Neutrophil (primary cell): ENCODE data around the gene LMNB1.
"Not testable (repeated sequence)": the region's sequence is repeated elsewhere in the genome, so short reads cannot be mapped to it uniquely, and the experiment has no call there.

Experiments
- H3K27ac ChIP-seq: fragments of 200-600 bp; sonication (generic); 2 replicates; pipeline ENCODE4 v1.5.1; 2016; ENCODE audit warnings: mild to moderate bottlenecking, moderate library complexity
- H3K27me3 ChIP-seq: fragments of 200-600 bp; sonication (generic); 2 replicates; pipeline ENCODE4 v1.6.0; 2016; ENCODE audit warnings: mild to moderate bottlenecking
- H3K36me3 ChIP-seq: fragments of 200-600 bp; sonication (generic); 2 replicates; pipeline ENCODE4 v1.5.1; 2017
- H3K4me1 ChIP-seq, 2 experiments: fragments of 200-600 bp in 1 of 2; sonication (generic) in 1 of 2; 1 replicate in 1 of 2; 2 replicates in 1 of 2; pipeline versions ENCODE4 v1.5.1 to v1.6.1; 2013 to 2016; ENCODE audit warnings: low read depth in 1 of 2, low read length in 1 of 2, mild to moderate bottlenecking in 1 of 2, moderate library complexity in 1 of 2; ENCODE audit not compliant: control insufficient read depth in 1 of 2, insufficient read depth in 1 of 2
- H3K4me3 ChIP-seq, 2 experiments: fragments of 200-600 bp in 1 of 2; sonication (generic) in 1 of 2; 1 replicate in 1 of 2; 2 replicates in 1 of 2; pipeline ENCODE4 v1.5.1; 2013 to 2016; ENCODE audit warnings: low read depth in 1 of 2, low read length in 1 of 2, mild to moderate bottlenecking in 1 of 2, moderate library complexity in 1 of 2
- H3K9me3 ChIP-seq: fragments of 200-600 bp; sonication (generic); 2 replicates; pipeline ENCODE4 v1.5.1; 2016
- CTCF ChIP-seq: fragments of 200-600 bp; sonication (generic); IDR thresholded peaks from 2 replicates; pipeline ENCODE4 v1.5.1; 2016; ENCODE audit warnings: antibody characterized with exemption

Gene LMNB1

GRCh38 chr5:126849101-126849678 is 72.3 kb downstream of the LMNB1 start:
- Histone ChIP-seq H3K9me3 (no peaks in the 10 kb centered on the region), H3K27ac (no peak overlapping the region), H3K4me1 (peaks cover 17 to 27% of the 10 kb centered on the region in 2 experiments), H3K36me3 (no peaks in the 10 kb centered on the region), H3K27me3 (no peaks in the 10 kb centered on the region), H3K4me3 (no peak overlapping the region)
- TF ChIP-seq CTCF: no peak

- Histone ChIP-seq H3K4me3 (no peak overlapping the region), H3K9me3 (no peaks in the 10 kb centered on the region), H3K27ac (no peak overlapping the region), H3K27me3 (no peaks in the 10 kb centered on the region), H3K4me1 (peaks cover 8 to 14% of the 10 kb centered on the region in 2 experiments), H3K36me3 (no peaks in the 10 kb centered on the region)
- TF ChIP-seq CTCF: no peak
These were observed 74.6 kb downstream of the LMNB1 start for GRCh38 chr5:126851501-126852011.

GRCh38 chr5:126852091-126852571 is 75.2 kb downstream of the LMNB1 start:
- TF ChIP-seq CTCF: no peak
- no peaks in the 10 kb centered on the region for H3K36me3 ChIP-seq
- peaks cover 8 to 13% of the 10 kb centered on the region in 2 experiments for H3K4me1 ChIP-seq
- H3K4me3 ChIP-seq: no peak overlapping the region
- no peaks in the 10 kb centered on the region for H3K27me3 ChIP-seq
- no peaks in the 10 kb centered on the region for H3K9me3 ChIP-seq
- H3K27ac ChIP-seq: no peak overlapping the region

DNA sequence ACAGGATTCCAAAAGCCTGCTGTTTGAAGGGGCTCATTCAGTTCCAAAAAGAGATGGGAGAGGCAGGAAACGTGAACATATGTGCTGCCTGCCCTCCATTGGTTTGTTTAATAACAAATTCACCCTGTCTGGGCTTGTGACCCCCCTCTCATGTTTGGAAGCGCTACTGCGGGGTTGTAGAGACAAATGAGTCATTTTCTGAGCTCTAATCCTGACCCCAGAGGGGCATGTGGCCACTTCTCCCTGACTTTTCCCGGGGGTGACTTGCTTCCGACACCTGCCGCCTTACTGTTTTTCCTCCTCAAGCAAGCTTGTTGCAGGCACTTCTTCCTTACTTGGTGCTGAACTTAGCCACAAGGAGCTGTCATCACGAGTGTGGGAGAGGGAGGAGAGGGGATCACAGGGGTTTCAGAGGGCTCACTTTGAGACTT is 75.9 kb downstream of the LMNB1 start:
- Histone ChIP-seq H3K4me3 (no peak overlapping the region), H3K27me3 (no peaks in the 10 kb centered on the region), H3K9me3 (no peaks in the 10 kb centered on the region), H3K36me3 (no peaks in the 10 kb centered on the region), H3K4me1 (peaks cover 8 to 13% of the 10 kb centered on the region in 2 experiments), H3K27ac (no peak overlapping the region)
- TF ChIP-seq CTCF: no peak

DNA sequence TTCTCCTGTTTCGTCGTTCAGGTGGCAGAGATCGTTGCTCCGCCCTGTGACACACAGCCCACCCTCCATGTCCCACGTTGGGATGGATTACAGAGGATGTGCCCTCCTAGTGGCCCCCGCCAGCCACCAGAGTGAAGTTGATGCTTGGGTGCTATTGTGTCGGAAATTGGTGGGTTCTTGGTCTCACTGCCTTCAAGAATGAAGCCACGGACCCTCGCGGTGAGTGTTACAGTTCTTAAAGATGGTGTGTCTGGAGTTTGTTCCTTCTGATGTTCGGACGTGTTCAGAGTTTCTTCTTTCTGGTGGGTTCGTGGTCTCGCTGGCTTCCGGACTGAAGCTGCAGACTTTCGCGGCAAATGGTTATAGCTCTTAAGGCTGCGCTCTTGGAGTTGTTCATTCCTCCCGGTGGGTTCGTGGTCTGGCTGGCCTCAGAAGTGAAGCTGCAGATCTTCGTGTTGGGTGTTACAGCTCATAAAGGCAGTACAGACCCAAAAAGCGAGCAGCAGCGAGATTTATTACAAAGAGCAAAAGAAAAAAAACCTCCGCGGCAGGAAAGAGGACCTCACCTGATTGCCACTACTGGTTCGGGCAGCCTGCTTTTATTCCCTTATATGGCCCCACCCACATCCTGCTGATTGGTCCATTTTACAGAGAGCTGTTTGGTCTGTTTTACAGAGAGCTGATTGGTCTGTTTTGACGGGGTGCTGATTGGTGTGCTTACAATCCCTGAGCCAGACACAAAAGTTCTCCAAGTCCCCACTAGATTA is 76.8 kb downstream of the LMNB1 start:
- H3K27me3 ChIP-seq, H3K27ac ChIP-seq, H3K36me3 ChIP-seq, H3K9me3 ChIP-seq, H3K4me3 ChIP-seq: not testable (repeated sequence)
- peaks cover 8 to 10% of the 10 kb centered on the region in 2 experiments for H3K4me1 ChIP-seq
